GM19463 (cell line): ENCODE results near the gene ZCCHC24.
"Not testable (repeated sequence)": the region's sequence is repeated elsewhere in the genome, so short reads cannot be mapped to it uniquely, and the experiment has no call there.

Experiments
- ATAC-seq: cut with Tn5 transposase; IDR thresholded peaks from one replicate; pipeline ENCODE4 v1.9.1; 2021; ENCODE audit warnings: mild to moderate bottlenecking, moderate library complexity; ENCODE audit not compliant: unreplicated experiment

The ZCCHC24 gene

DNA sequence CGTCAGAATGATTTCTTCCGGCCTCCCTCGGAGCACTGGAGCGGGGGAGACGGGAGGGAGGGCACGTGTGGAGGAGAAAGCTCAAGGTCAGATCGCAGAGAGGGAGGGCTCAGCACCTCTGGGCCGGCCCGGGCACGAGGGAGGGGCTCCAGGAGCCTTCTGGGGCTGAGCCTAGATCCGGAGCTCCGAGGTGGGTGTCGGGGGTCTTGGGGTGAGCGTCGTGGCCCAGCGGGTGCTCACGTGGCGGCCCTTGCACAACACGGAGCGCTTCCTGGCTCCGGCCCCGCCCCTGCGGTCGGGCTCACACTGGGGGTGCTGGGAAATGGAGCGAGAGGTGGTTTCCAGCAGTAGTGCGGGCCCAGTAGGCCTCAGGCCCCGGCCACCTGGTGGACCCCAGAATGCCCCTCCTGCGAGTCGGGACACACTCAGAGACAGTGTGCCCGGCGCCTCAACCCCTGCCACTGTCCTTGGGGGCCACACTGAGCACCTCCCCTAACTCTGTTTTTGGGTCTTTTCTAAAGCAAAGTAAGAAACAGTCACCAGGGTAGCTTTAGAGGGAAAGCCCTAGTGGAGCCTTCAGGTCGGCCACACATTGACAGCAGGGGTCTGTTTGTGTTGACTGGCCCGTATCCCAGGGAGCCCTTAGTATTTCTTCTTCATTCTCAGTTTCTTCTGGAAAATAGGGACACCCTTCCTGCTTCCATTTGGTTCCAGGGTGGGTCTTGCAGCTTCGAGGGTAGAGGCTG lies 97.4 kb downstream of the ZCCHC24 start:
- peak; percentile 73 for ATAC-seq

DNA sequence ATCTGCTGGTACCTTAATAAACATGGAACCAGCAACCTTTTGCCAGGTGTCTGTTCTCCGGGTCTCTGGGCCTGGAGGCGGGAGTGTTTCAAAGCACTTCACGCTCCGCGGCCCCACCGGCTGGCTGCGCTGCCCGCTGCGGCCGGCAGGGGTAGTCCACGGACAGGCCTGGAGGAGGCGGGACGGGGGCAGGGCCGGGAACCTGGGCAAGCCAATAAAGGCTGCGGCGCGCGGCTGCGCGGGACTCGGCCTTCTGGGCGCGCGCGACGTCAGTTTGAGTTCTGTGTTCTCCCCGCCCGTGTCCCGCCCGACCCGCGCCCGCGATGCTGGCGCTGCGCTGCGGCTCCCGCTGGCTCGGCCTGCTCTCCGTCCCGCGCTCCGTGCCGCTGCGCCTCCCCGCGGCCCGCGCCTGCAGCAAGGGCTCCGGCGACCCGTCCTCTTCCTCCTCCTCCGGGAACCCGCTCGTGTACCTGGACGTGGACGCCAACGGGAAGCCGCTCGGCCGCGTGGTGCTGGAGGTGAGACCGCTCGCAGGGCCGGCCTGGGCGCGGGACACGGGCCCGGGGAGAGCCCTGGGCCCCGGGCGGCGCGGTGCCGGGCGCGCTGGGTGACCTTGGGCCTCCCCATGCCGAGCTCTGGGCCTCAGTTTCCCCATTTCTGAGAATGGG lies 98.1 kb downstream of the ZCCHC24 start, which contains the start of gene PPIF:
TSS of gene PPIF (plus strand) at position 244 of the 668 bp plus-strand sequence. CDS start at position 324, 80 bp downstream.
- peak; percentile 77 for ATAC-seq

DNA sequence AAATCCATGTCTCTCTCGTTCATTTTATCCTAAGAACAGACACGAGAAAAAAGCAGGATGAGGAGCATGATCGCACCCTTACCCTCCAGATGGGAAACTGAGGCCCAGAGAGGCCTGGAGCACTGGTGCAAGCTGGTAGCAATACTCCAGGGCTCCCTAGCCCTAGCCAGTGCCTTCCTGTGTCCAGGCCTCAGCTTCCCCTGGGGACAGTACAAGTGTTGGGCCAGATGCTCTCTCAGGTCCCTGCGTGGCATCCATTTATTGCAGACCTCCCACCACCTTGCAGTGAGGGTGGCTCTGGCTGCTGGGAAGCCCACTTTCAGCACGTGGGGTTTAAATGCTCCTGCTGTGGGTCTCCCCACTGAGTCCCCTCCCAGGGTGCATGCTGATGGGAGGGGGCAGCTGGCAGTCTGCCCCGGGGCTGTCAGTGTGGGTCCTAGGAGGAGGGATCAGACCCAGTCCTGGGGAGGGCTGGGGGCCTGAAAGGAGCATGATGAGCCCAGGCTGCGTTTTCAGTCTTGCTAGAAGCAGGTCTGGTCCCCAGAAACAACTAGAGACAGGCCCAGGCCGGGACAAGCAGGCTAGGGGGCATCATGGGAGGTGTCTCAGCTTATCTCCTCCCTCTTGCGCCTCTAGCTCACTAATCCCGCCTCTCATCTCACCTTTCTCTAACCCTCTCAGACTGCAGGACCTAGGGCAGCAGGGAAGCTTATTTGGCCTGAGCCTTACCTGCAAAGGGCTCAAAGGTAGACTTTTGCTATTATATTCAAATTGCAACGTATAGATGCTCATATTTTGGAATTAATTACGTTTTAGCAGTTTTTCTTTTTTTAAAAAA lies 98.8 kb downstream of the ZCCHC24 start:
- no peak for ATAC-seq

DNA sequence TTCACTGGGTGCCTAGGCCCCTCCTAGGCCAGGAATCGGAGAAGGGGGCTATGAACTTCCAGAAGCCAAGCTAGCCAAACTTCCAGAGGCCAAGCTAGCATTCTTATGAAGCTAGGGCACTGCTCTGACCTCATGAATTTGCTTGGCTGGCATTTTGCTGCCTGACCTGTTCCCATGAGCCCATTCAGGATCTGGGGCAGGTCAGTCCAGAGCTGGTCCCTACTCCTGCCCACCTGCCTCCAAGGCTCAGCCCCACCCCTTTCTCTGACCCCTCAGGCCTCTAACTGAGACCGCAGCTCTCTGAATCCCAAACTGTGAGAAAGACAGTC lies 99.4 kb downstream of the ZCCHC24 start:
- ATAC-seq: no peak

DNA sequence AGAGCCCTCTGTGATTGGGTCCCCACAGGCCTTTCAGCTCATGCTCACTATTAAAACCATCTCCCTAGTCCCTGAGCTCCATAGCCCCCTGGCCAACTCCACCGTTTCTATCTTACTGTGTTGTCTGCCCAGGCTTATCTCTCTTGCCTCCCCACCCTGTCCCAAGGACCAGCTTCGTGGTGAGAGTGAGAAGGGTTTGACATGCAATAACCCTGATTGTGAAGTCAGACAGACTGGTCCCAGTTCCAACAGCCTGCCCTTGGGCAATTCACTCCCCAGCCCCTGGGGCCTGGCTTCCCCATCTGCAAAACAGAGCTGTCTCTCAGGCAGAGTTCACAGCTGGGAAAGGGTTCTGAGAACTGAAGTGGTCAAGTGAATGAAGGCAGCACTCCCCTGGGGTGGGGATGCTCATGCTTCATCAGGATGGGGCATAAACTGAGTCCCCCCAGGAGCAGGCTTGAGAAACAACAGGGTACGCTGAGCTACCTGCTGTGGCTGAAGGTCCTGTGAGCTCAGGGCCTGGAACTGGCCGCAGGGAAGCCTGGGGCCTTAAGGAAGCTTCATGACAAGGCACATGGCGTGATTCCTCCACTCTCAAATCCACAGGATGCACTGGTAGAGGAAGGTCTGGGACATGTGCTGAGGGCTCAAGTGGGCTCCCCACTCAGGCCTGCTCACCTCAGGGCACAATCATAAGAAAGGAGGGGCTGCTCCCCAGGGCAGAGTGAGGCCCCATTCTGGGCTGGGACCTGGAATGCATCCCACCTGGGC lies 100.0 kb downstream of the ZCCHC24 start:
- no peak for ATAC-seq

DNA sequence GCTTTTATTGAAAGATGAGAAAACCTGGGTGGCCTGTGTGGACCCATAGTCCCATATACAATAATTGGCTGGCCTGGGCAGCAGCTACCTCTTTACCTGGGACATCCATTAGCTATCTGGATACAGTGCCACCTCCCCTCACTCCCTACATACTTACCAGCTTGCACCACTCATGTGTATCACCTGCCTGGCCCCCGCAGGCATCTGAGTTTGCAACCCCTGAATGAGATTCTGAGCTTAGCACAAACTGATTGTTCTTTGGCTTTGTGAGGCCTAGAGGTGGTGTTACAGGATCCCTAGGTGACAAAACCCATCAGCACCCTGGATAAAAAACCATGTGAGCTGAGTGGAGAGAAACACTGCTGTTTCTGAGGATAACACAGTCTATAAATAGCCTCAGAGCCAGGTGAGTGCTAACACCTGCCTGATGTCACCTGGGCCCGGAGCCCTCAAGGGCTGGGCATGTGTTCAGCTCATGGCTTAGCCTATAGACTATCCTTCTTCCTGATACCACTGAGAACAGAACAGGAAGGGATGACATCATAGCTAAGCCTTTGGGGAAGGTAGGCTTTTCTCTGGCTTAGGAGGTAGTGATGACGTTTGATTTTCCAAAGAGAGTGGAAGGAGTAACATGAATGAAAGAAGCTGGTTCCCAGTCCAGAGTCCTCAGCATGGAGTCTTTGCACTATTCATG lies 100.8 kb downstream of the ZCCHC24 start:
- no peak for ATAC-seq

DNA sequence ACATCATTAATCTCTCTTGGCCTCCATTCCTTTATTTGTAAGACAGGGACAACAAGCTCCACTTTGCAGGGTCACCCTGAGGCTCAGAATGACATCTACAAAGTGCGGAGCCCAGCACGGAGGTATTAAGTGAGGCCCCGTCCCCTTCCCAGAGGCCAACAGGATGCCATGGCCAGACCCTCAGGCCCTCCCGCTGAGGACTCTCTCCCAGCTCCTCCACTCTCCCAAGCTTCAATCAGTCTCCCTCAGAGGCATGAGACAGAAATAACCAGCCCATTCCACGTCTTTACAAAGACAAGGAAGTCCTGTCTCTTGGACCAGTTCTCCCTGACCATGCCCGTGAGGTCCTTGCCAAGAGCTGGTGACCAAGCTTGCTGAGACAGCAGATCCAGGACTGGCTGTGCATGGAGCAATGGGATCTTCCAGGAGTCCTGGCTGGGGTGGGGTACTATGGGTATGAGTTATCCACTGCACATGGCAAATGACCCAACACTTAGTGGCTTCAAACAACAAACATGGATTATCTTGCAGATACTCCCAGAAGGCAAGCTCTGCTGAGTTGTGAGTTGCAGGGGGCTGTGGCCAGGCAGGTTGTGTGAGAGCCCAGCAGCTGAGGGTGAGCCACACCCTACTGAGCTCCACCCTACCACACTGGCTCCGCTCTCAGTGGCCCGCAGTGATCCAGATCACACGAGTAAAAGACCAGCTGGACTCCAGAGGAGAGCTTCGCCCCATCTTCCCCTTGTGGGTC lies 102.4 kb downstream of the ZCCHC24 start:
- ATAC-seq: no peak

DNA sequence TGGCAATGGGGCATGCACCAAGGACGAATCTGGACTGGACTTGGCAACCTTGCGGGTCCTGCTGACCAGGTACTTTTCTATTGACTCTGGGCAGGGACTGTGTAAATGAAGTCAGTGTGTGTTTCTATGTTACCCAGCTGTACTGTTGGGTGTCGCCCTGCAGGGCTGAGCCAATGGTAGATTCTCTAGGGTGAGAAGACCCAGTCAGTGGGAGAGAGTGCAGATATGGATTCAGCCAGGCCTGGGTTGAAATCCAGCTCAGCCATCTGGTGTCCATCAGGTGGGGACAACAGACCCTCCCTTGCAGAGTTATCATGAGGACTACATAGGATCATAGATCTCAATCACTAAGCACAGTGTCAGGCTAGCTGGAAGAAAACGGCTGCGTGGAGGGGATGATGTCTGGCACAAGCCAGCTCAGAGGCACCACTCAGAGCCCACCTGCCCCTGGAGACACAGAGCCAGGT lies 103.1 kb downstream of the ZCCHC24 start:
- ATAC-seq: no peak

DNA sequence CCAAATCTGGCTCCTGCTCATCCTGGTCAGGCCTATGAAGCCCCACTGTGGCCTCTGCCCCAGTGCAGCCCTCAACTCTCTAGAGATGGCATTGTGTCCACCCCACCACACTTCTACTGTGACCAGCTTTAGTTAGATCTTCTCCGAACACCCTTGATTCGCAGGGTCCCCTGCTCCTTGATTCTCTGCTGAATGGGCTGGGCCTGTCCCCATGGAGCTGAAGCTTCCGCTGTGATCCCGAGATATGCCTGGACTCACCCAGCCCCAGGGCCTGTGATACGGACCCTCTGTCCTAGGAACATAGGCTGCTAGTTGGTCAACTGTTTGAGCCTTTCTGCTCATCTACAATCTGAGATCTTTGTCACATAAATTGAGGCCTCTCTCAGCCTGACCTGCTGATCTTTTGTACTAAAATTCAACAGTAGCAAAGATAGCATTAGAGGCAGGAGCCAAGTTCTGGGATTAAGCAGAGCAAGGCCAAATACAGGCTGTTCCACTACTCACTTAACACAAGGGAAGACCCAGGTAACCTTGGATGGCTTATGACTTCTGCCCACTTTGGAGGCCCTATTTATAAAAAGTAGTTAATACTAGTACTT lies 104.7 kb downstream of the ZCCHC24 start:
- ATAC-seq: no peak

DNA sequence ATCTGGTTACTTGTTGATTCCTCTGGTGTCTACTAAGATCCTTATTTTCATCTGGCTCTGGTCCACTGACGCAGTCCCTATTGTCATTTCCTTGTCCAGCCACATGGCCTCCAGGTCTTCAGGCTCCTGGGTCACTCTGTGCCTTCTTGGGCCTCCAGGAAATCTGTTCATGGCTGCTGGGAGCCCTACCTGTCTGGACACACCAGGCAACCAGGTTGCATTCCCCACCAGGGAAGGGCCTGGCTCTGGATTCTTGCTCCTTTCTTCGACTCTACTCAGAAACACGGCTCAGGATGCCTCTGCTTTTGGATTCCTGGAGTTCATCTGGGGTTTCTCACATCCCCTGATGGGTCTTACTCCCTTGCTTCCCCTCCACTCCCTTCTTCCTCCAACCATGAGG lies 106.2 kb downstream of the ZCCHC24 start:
- ATAC-seq: no peak

DNA sequence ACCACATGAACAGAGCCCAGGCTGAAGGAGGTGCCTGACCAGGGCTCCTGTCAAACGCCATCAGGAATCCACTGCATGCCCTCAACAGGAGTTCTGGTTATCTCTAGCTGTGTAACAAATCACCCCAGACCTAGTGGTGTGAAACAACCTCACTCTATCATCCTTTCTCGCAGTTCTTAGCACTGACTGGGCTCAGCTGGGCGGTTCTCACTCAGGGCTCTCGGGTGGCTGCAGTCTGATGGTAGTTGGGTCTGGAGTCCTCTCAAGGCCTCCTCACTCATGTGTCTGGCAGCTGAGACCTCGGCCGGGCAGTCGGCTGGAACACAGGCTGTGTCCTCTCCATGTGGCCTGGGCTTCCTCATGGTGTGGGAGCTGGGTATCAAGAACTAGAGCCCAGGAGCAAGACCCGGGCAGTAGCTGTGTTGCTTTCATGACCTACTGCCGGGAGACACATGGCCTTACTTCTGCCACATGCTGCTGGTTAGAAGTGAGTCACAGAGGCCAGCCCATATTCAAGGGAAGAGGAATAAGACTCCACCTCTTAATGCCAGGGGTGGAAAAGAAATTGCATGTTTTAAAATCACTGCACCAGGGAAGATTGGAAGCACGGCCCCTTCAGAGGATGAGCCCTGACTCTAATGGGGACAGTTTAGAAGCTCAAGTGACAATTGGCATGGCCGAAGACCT lies 107.5 kb downstream of the ZCCHC24 start:
- ATAC-seq: not testable (repeated sequence)

DNA sequence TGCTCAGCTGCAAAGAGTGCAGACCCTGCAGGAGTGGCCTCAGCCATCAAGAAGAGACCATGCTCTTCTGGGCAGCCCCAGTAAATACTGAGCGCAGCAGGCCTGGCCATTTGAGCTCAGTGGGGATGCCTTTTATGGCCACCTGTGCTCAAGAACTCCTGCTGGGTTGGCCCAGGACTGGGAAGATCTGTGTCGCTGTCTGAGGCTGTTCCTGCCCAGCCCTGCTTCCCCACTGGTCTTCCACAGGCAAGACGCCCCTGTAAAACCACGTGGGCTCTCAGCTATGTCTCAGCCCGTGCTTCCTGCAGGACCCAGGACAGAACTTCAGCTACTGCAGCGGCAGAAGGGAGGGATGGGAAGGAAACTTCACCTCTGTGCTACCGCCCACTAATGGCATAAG lies 108.7 kb downstream of the ZCCHC24 start:
- no peak for ATAC-seq

DNA sequence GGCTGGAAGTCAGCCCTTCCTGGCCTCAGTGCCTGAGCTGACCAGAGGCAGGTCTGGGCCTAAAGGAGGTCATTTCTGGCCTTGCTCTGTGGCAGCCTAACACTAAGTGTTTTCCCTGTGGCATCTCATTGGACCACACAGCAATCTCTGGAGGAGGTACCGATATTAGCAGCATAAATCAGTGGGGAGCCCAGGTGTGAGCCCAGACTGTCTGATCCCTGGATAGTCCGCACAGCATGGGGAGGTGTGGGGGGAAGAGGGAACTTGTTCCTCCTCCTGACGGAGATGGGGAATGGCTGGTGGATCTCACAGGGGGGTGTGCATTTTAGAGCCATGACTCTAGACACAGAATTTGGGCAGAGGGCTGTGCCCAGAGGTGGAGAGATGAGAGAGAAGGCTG lies 109.1 kb downstream of the ZCCHC24 start:
- no peak for ATAC-seq

DNA sequence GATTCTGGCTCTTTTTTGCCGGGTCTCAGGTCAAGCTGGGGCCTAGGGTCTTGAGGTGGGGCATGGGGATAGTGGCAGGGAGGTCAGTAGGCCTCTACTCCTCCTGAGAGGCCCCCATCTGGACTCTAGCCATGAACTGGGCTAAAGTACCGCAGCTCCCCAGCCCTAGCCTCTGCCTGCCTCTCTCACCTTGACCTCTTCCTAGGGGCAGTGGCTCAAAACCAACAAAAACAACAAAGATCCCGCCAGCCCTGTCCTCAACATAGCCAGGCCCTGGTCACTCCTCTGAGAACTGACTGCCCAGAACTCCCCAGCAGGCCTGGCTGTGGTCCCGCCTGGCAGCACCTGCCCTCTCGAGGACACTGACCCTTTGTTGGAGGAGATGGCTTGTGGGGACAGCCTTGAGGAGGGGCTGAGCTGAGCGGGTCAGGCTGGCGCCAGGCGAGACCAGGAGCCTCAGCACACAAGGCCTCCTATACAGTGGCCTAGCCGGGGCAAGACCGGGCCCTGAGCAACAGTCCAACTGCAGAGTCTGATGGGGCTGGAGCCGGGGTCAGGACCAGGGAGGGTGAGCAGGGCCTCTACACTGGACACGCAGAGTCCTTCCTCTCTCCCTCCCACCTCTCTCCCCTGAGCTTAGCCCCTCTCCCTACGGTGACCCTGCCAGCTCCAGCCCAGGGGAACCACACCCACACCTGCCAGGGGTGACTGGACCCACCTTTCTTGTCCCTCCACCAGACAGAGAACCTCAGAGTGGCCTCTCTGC lies 109.8 kb downstream of the ZCCHC24 start:
- ATAC-seq: no peak

DNA sequence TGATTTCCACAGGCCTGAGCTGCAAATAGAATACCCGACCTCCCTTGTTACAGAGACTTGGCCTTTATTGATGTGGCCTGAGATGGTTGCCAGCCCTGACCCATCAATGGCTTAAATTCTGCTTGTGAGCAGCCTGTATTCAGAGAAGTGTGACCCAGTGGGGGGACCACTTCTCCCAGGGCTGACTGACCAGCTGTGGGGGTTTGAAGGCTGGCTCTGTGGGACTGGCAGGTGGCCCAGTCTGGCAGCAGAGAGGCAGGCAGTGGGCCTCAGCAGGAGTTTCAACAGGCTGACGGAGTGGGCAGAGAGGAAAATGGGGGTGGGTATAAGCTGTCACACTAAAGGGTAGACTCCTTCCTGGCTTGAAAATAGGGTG lies 110.3 kb downstream of the ZCCHC24 start:
- ATAC-seq: no peak

DNA sequence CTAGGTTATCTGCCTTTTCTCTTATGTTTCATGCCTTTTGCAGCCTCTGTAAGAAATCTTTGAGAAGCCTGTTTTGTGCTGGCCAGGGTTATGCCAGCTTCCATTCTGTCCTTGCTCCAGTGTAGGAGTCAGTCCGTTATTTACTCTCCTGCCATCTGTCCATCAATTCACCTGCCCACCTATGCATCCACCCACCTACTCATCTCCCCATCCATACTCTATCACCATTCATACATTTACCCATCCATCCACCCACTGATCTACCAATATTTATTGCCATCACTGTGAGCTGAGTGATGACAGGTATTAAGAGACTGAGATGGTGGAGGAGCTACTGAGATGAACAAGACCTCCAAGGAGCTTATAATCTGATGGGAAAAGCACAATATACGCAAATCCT lies 110.9 kb downstream of the ZCCHC24 start:
- no peak for ATAC-seq

DNA sequence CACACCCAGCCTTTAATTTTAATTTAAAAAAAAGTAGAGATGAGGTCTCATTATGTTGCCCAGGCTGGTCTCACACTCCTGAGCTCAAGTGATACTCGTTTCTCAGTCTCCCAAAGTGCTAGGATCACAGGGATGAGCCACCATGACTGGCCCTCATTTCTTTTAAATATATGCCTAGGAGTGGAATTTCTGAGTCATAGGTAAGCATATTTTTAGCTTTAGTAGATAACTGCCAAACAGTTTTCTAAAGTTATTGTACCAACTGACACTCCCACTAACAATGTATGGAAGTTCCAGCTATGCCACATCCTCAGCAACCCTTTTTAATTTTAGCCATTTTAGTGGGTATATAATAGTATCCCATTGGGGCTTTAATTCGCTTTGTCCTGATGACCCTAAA lies 111.9 kb downstream of the ZCCHC24 start:
- ATAC-seq: no peak
